ENCODE data around the gene GNA14.

Gene GNA14

GRCh38 chr9:77547106-77547730, 100.9 kb downstream of the GNA14 start:
- TF ChIP-seq GATA1 (IDR thresholded peaks at IDR 0.05; ENCODE audit: low read depth, low read length) (no peak), POLR2A (IDR thresholded peaks at IDR 0.05; ENCODE audit: low read length) (no peak)
- no peak for DNase-seq

- TF ChIP-seq POLR2A (IDR thresholded peaks at IDR 0.05; ENCODE audit: low read length) (no peak), GATA1 (IDR thresholded peaks at IDR 0.05; ENCODE audit: low read depth, low read length) (no peak)
- DNase-seq: no peak
Measured at GRCh38 chr9:77546376-77546950, 101.7 kb downstream of the GNA14 start.

- DNase-seq: no peak
- no peak for TF ChIP-seq GATA1 (IDR thresholded peaks at IDR 0.05; ENCODE audit: low read depth, low read length)
- no peak for TF ChIP-seq POLR2A (IDR thresholded peaks at IDR 0.05; ENCODE audit: low read length)
Measured at GRCh38 chr9:77544546-77544945, 103.6 kb downstream of the GNA14 start.

- DNase-seq: no peak
- TF ChIP-seq GATA1 (IDR thresholded peaks at IDR 0.05; ENCODE audit: low read depth, low read length): no peak
- TF ChIP-seq POLR2A (IDR thresholded peaks at IDR 0.05; ENCODE audit: low read length): no peak
Measured at GRCh38 chr9:77543131-77543822, 104.8 kb downstream of the GNA14 start.

GRCh38 chr9:77541600-77541999, 106.5 kb downstream of the GNA14 start:
- DNase-seq: no peak
- no peak for TF ChIP-seq GATA1 (IDR thresholded peaks at IDR 0.05; ENCODE audit: low read depth, low read length)
- TF ChIP-seq POLR2A (IDR thresholded peaks at IDR 0.05; ENCODE audit: low read length): no peak

GRCh38 chr9:77541055-77541454, 107.1 kb downstream of the GNA14 start:
- TF ChIP-seq POLR2A (IDR thresholded peaks at IDR 0.05; ENCODE audit: low read length) (no peak), GATA1 (IDR thresholded peaks at IDR 0.05; ENCODE audit: low read depth, low read length) (no peak)
- DNase-seq: no peak

- no peak for TF ChIP-seq POLR2A (IDR thresholded peaks at IDR 0.05; ENCODE audit: low read length)
- no peak for DNase-seq
Measured at GRCh38 chr9:77534376-77535057, 113.6 kb downstream of the GNA14 start.

GRCh38 chr9:77533671-77534070, 114.5 kb downstream of the GNA14 start:
- TF ChIP-seq POLR2A (IDR thresholded peaks at IDR 0.05; ENCODE audit: low read length) (no peak), GATA1 (IDR thresholded peaks at IDR 0.05; ENCODE audit: low read depth, low read length) (no peak)
- DNase-seq: no peak

- TF ChIP-seq POLR2A (IDR thresholded peaks at IDR 0.05; ENCODE audit: low read length) (no peak), GATA1 (IDR thresholded peaks at IDR 0.05; ENCODE audit: low read depth, low read length) (no peak)
- no peak for DNase-seq
Measured at GRCh38 chr9:77532607-77533006, 115.5 kb downstream of the GNA14 start.

- DNase-seq: peak in 1 of 2 experiments; percentile 4
- TF ChIP-seq POLR2A (IDR thresholded peaks at IDR 0.05; ENCODE audit: low read length) (no peak), GATA1 (IDR thresholded peaks at IDR 0.05; ENCODE audit: low read depth, low read length) (no peak)
Measured at GRCh38 chr9:77531400-77531799, 116.7 kb downstream of the GNA14 start.

GRCh38 chr9:77523891-77524290, 124.2 kb downstream of the GNA14 start:
- no peak for DNase-seq
- TF ChIP-seq POLR2A (IDR thresholded peaks at IDR 0.05; ENCODE audit: low read length) (no peak), GATA1 (IDR thresholded peaks at IDR 0.05; ENCODE audit: low read depth, low read length) (no peak)

GRCh38 chr9:77521091-77521490, 127.0 kb downstream of the GNA14 start:
- no peak for TF ChIP-seq POLR2A (IDR thresholded peaks at IDR 0.05; ENCODE audit: low read length)
- no peak for TF ChIP-seq GATA1 (IDR thresholded peaks at IDR 0.05; ENCODE audit: low read depth, low read length)
- DNase-seq: no peak

- no peak for DNase-seq
- TF ChIP-seq GATA1 (IDR thresholded peaks at IDR 0.05; ENCODE audit: low read depth, low read length) (no peak), POLR2A (IDR thresholded peaks at IDR 0.05; ENCODE audit: low read length) (no peak)
Measured at GRCh38 chr9:77518688-77519087, 129.4 kb downstream of the GNA14 start.

GRCh38 chr9:77516781-77517180, 131.3 kb downstream of the GNA14 start:
- TF ChIP-seq POLR2A (IDR thresholded peaks at IDR 0.05; ENCODE audit: low read length) (no peak), GATA1 (IDR thresholded peaks at IDR 0.05; ENCODE audit: low read depth, low read length) (no peak)
- DNase-seq: no peak
